CD4-positive, alpha-beta T cell treated with Interleukin-15 for 1 hour (primary cell): ENCODE data around the gene VAPA.

Experiments
- DNase-seq: peaks from one replicate; pipeline ENCODE4 v3.0.0-alpha.2; 2020

Gene VAPA

DNA sequence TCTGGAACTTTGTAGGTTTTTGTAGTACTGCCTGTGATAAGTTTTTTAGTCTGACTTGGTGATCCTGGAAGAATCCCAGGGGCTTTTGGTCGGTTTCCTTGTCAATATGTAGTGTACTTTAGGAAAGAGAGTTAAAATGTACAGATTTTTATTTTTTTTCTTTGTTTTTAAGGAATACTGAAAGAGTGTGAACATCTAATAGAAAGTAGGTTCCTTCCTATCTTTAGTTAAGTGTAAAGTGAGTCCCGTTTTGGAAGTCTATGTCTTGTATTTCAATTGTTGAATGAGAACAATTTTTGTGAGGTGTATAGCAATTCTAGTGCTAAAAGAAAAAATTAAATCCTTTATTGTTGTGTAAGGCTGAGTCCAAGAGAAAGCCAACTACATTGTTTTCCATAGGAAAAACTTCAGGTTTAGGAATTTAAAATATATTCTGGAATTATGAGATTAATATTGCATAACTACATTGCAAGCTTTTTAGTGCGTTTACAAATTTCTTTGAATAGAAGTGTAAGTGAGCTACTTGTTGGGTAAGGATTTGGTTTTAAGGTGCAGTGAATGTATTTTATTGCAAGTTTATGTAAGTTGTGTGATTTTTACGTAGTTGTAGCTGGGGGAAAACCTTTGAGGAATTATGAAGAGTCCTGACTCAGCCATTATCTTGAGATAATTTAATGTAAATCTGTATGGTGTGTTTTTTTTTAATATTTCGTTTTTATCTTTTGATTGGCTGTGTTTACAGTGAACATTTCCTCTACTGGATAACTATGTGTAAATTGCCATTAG, 1.7 kb downstream of the VAPA start:
- DNase-seq: no peak

- no peak for DNase-seq
Observed at GRCh38 chr18:9916077-9916639, 2.3 kb downstream of the VAPA start.

GRCh38 chr18:9916808-9917207, 3.0 kb downstream of the VAPA start:
- DNase-seq: no peak

GRCh38 chr18:9918016-9918680, 4.3 kb downstream of the VAPA start:
- no peak for DNase-seq

DNA sequence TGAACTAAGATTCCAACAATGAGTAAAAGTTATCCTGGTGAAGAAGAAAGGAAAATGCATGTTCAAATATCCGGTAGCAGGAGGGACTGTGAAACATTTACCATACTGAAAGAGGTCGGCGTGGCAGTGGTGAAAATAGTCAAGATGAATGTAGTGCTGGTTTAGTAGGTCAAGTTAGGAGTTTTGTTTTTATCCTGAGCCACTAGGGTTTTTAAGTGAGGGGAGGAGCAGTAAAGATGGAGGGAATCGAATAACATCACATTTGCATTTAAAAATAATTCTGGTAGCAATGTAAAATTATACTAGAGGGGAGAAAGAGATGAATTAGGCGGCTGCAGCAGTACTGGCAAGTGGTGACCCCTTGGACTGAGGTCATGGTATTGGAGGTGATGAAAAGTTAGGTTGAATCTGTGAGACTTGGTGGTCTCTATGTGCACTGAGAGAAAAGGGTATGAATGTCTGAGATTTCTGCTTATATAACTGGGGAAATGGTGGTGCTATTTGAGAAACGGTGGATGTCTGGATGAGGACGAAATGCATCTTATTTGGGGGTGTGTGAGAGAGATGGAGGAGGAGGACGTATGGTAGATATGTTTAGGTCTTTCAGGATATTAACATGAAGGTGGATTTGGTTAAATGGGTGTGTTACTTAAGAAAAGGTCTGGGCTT, 5.9 kb downstream of the VAPA start:
- DNase-seq: no peak

- no peak for DNase-seq
Observed at GRCh38 chr18:9922592-9923311, 8.9 kb downstream of the VAPA start.

GRCh38 chr18:9924371-9924943, 10.6 kb downstream of the VAPA start:
- DNase-seq: no peak

GRCh38 chr18:9925369-9925768, 11.6 kb downstream of the VAPA start:
- DNase-seq: no peak

DNA sequence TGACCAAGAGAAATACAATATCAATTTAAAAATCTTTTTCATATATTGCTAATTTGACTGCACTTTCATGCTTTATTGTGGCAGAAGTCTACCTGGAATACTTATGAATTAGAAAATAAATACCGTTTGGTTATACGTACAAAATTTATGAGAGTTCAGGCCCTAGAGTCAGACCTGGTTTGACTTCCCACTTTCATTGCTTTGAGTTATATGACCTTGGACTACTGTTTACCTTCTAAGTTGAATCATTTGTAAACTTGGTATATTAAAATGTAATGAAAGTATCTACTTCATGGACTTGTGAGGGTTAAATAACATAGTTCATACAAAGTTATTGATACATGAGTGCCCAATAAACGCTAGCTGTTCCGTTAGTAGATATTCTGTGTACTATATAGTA, 12.0 kb downstream of the VAPA start:
- no peak for DNase-seq

DNA sequence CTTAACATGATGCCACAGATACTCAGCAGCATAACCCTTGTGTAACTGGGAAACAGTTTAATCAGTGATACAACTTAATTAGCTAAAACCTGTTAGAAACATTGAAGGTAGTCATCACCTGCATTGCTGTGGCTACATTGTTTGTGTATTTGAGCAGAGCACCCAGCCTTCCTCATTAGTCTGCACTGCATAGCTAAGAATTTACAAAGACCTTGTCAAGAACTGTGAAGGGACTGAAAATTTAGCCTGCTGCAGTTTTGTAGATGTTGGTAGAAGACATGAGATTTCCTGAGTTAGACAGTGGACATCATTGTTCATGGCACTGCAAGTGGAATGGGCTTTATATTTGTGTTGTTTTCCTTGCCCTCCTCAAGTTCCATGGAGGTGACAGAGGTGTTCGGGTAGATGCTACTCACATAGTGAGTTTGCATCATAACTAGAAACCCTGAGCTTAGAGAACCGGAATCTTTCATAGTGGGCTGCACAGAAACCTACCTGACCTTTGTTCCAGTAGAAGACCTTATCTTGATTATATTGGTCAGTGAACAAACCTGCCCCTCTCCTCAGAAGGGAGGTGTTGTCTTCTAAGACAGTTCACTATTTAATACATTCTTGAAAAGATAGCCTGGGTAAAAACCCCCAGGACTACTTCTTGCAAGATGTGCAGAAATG, 12.5 kb downstream of the VAPA start:
- DNase-seq: no peak

- DNase-seq: no peak
Observed at GRCh38 chr18:9926977-9927376, 13.2 kb downstream of the VAPA start.

DNA sequence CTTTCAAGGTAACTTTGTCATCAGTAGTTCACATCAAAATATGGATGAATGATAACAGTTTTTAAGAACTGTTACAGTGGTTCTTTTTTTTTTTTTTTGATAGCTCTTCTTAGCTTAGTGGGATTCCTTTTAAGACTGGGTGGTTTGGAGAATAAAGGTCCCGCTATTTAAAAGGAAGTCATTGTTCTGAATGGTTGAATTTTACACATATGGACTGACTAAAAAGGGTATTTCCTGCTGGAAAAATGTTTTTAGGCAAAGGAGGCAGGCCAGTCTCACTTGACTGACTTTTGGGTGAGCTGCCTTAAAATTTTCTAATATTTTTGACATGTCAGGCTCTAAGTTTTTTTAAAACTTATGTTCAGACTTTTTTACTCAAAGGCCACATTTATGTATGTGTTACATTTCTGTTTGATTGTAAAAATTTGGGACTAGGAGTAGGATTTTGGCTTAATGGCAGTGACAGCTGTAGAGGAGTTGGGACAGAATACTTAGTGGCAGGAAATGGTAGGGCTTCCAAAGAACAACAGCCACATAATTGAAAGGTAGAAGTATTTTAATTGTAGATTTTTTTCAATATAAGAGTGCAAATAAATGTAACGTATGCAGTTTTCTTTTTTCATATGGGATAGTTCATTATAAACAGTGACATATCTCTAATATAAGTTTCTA, 13.7 kb downstream of the VAPA start:
- DNase-seq: no peak

- no peak for DNase-seq
Observed at GRCh38 chr18:9928646-9929259, 14.9 kb downstream of the VAPA start.

- no peak for DNase-seq
Observed at GRCh38 chr18:9930299-9930884, 16.6 kb downstream of the VAPA start.

GRCh38 chr18:9931146-9931545, 17.3 kb downstream of the VAPA start:
- no peak for DNase-seq

- no peak for DNase-seq
Observed at GRCh38 chr18:9931678-9932077, 17.9 kb downstream of the VAPA start.

- no peak for DNase-seq
Observed at GRCh38 chr18:9933865-9934264, 20.0 kb downstream of the VAPA start.

DNA sequence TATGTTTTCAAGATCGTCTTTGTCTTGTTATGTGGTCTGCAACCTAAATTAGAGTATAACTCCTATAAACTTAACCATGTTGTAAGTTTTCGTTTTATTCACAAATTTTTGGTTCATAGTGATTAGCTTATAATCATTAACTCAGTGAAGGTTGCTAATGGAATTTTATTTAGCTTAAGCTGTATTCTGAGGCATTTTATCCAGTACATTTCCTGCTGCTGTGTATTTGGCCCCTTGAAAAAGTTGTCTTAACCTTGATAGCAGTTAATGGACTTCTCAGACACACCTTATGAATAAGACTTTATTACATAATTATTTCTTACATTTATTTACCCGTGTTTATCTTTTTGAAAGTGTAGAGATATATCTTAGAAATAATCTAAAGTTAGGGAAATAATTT, 20.5 kb downstream of the VAPA start:
- DNase-seq: no peak

GRCh38 chr18:9941103-9941502, 27.3 kb downstream of the VAPA start:
- DNase-seq: no peak

DNA sequence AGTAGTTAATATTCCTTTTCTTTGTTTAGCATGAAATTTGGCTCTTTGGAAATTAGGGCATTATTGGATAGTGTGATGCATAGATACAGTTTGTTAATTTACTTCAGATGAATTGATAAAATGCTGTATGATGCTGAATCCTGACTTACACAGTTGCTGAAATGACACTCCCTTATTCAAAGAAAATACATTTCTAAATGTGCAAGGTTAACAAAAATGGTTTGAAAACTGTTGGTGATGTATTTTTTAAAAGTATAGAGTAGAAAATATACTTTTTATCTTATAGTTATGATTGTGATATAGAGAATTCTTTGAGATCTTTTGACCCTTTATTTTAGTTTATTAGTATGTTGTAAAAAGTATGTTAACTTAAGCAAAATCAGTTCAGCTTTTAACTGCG, 27.8 kb downstream of the VAPA start:
- DNase-seq: no peak

GRCh38 chr18:9943311-9943710, 29.5 kb downstream of the VAPA start:
- no peak for DNase-seq
